Measurements from ENCODE around the gene SGF29.
"Not testable (repeated sequence)": the region's sequence is repeated elsewhere in the genome, so short reads cannot be mapped to it uniquely, and the experiment has no call there.

Gene SGF29

GRCh38 chr16:28615486-28616223 lies 61.9 kb downstream of the SGF29 start:
- peak in 1 of 2 experiments; percentile 64 for DNase-seq

DNA sequence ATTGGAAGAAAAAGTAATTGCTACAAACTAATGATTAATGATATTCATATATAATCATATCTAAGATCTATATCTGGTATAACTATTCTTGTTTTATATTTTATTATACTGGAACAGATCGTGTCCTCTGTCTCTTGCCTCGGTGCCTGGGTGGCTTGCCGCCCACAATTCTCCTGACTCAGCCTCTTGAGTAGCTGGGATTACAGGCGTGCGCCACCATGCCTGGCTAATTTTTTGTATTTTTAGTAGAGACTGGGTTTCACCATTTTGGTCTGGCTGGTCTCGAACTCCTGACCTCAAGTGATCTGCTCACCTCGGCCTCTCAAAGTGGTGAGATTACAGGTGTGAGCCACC lies 62.5 kb downstream of the SGF29 start:
- DNase-seq: not testable (repeated sequence)

GRCh38 chr16:28616636-28617035 lies 62.9 kb downstream of the SGF29 start:
- DNase-seq: no peak

DNA sequence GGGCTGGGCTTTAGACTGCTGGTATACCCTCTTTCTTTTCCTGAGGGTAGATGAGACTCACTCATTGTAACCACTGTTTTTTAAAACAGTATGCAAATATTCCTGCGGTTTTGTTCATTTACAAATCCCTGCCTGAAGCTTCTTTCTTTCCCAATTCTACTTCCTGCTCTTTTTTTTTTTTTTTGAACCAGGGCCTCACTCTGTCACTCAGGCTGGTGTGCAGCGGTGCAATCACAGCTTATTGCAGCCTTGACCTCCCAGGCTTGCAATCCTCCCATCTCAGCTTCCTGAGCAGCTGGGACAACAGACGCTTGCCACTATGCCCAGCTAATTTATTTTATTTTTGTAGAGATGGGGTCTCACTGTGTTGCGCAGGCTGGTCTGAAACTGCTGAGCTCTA lies 64.2 kb downstream of the SGF29 start:
- DNase-seq: no peak

- not testable (repeated sequence) for DNase-seq
Observed at GRCh38 chr16:28620316-28620715, 66.6 kb downstream of the SGF29 start.

DNA sequence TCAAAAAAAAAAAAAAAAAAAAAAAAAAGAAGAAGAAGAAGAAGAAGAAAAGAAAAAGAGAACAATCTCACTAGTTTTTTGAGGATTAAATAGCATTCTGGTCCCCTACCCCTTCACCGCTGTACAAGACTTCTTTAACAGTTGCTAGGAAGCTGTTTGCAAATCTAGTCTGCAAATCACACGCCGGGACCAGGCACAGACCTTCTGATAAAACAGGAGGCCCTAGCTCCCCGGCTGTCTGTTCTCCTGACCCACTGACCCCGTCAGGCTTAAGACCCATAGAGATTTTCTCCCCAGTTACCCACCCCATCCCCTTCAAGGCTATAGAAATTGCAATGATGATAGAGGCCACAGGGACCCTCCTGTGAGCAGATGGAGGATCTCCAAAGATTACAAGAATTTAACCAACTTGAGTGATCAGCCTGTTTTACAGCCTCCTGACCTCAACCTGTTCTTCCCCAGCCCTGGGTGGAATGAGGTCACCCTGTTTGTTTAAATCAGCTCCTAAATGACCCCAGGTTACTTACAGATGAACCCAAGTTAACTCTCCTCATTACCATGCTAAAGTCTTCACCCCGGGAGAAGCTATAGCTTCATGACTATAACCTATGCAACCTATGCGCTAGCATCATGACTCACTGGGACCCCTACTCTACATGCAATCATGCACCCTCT lies 67.9 kb downstream of the SGF29 start:
- DNase-seq: no peak

GRCh38 chr16:28622532-28623171 lies 68.9 kb downstream of the SGF29 start:
- DNase-seq: not testable (repeated sequence)

DNA sequence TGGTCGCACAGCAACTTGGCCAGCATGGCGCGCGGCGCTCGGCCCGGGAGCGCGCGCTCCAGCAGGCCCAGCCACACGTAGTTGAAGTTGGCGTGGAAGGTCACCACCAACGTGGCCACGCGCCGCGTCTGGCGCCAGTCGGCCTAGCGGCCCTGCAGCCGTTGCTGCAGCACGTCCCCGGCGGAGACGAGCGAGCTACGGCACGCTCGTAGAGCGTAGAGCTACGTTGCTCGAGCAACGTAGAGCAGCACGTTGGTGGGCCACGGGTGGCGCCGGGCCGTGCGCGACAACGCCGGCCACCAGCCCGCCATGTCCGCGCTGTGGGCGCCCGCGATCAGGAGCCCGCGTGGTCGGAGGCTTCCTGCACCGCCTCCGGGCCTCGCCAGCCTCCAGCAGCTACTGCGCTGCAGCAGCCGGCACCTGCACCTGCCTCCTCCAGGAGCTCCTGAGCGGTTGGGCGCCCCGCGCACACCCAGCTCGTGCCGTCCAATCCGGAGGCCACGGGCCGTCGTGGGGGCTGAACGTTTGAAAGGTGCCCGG lies 69.5 kb downstream of the SGF29 start:
- DNase-seq: no peak

DNA sequence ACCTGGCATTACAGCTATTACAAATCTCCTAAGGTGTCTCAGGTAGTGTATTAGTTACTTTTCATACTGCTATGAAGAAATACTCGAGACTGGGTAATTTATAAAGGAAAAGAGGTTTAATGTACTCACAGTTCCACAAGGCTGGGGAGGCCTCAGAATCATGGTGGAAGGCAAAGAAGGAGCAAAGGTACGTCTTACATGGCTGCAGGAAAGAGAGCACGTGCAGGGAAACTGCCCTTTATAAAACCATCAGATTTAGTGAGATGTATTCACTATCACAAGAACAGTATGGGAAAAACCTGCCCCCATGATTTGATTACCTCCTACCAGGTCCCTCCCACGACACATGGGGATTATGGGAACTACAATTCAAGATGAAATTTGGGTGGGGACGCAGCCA lies 77.2 kb downstream of the SGF29 start:
- not testable (repeated sequence) for DNase-seq

DNA sequence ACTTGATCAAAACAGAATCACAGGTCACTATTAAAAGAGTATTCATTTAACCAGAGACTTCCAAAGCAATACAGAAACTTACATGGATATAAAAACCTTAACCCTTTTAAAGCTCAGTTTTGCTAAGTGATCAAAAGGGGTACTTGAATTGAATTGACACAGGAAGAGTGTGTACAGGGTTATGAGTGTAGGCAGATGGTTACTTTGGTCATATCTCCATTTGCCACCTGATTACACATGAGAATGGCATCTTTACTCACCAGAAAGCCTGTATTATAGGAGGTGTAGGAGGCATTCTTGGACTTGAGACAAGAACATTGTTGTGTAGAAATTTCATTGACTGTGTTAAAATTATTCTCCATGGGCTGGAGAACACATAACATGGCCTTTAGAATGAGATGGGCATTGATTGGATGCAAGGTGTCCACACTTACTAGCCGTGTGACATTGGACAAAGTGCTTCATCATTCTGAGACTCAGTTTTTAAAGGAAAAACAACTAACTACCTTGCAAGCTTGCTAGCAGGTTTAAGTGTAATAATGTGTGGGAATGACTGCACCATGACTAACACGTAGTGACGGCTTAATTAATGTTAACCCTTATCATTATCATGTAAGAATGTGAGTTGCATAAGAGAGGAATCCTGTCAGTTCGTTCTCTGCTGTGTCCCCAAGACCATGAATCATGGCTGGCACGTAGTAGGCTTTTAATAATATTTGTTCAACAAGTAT lies 82.5 kb downstream of the SGF29 start:
- DNase-seq: peak; percentile 28 to 66

- DNase-seq: not testable (repeated sequence)
Observed at GRCh38 chr16:28637765-28638164, 84.0 kb downstream of the SGF29 start, which contains the start of gene NPIPB8. Gene NPIPB8 (plus strand): TSS chr16:28638065. CDS start chr16:28638361, 296 bp downstream.

DNA sequence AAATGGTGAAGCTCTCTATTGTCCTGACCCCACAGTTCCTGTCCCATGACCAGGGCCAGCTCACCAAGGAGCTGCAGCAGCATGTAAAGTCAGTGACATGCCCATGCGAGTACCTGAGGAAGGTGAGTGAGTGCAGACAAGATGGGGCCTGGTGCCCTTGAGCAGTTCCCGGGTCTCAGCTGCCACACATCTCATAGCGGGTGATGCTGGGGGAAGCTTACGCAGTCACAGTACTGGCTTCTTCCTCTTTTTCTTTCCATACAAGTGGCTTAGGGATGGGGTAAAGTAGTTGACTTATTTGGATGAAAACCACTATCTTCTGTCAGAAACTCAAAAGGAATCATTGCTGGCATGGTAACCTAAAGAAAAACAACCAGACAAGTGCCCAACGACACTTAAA lies 84.6 kb downstream of the SGF29 start:
- DNase-seq: not testable (repeated sequence)

DNA sequence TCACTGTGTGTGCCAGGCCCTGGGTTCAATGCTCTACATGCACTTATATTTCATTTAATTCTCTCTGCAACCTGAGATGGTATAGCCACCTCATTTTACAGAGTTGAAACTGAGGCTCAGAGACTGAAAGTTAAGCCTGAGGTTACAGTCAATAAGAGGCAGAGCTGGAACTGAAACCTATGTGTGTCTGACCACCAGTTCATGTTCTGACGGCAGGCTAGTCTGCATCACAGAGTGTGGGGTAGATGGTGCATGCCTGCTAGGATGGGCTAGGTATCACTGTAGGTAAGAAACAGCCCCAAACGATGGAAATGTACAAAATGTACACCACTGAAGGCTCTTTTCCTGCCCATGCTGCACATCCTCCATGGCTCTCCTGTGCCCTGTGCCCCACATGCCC lies 86.2 kb downstream of the SGF29 start:
- not testable (repeated sequence) for DNase-seq
